ENCODE measurements around the gene CEL.

DNA sequence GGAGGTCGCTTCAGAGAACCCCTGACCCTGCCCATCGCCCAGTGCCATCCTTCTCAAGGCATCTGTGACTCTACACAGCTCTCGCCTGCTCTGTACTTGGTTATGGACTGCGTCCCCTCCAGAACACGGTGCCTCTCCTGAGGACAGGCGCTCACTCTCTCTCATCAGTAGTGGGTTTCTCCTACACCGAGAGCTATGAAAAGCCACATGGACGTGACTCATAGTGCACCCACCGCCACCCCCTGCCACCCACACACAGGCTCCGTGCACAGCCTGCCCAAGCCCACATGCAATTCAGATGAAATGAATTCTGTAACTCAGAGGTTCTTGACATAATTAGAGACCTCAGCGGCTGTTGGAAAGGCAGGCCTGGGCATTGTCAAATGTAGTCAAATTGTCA, 17.1 kb upstream of the CEL start:
- TF ChIP-seq CTCF (IDR thresholded peaks at IDR 0.05; ENCODE audit: insufficient read depth, low read depth, low read length) (no peak), EZH2 (IDR thresholded peaks at IDR 0.05; ENCODE audit: insufficient read depth, low read length) (no peak)
